Fibroblast of the conjunctiva (primary cell): ENCODE data around the gene CTH.
A peak's percentile ranks its signal among the peaks of the same experiment; 100 is the strongest.
"Not testable (repeated sequence)": the region's sequence is repeated elsewhere in the genome, so short reads cannot be mapped to it uniquely, and the experiment has no call there.

Source experiments
- DNase-seq: peaks from one replicate; pipeline ENCODE4 v3.0.0-alpha.2; 2010; ENCODE audit warnings: low read depth

CTH gene

GRCh38 chr1:70455291-70455690 is 44.2 kb downstream of the CTH start:
- no peak for DNase-seq

GRCh38 chr1:70458131-70458530 is 47.1 kb downstream of the CTH start:
- DNase-seq = no peak

- no peak for DNase-seq
These were observed 48.6 kb downstream of the CTH start for GRCh38 chr1:70459496-70460225.

- DNase-seq = not testable (repeated sequence)
These were observed 50.0 kb downstream of the CTH start for GRCh38 chr1:70460740-70461713.

- no peak for DNase-seq
These were observed 51.5 kb downstream of the CTH start for GRCh38 chr1:70462611-70463010.

- no peak for DNase-seq
These were observed 54.8 kb downstream of the CTH start for GRCh38 chr1:70465911-70466310.

- DNase-seq = no peak
These were observed 56.5 kb downstream of the CTH start for GRCh38 chr1:70467531-70467930.

GRCh38 chr1:70468180-70468579 is 57.1 kb downstream of the CTH start:
- DNase-seq = no peak

- DNase-seq = not testable (repeated sequence)
These were observed 58.1 kb downstream of the CTH start for GRCh38 chr1:70469184-70469583.

- DNase-seq = no peak
These were observed 64.0 kb downstream of the CTH start for GRCh38 chr1:70475023-70475422.

GRCh38 chr1:70477090-70477489 is 66.0 kb downstream of the CTH start:
- DNase-seq = no peak

- DNase-seq = not testable (repeated sequence)
These were observed 66.8 kb downstream of the CTH start for GRCh38 chr1:70477905-70478304.

- no peak for DNase-seq
These were observed 72.3 kb downstream of the CTH start for GRCh38 chr1:70483342-70483741.

GRCh38 chr1:70485624-70486023 is 74.6 kb downstream of the CTH start:
- no peak for DNase-seq

GRCh38 chr1:70486676-70487458 is 75.8 kb downstream of the CTH start:
- peak; percentile 52 for DNase-seq

GRCh38 chr1:70487459-70487815 is 76.4 kb downstream of the CTH start:
- no peak for DNase-seq

- no peak for DNase-seq
These were observed 77.0 kb downstream of the CTH start for GRCh38 chr1:70487910-70488665.
